Measurements from ENCODE around the gene GRPEL1. TPM values are rescaled to one million over a fixed set of nuclear protein-coding genes. Genes with fewer than 3 reads are reported as not detected.

Gene GRPEL1
- total and polyA plus RNA-seq, 2 of the 4 experiments (the other 2 are of a cell fraction) = 33.0 to 33.9 TPM

GRCh38 chr4:7043284-7044136 is 24.4 kb downstream of the GRPEL1 start, which contains the start of gene TADA2B:
Gene TADA2B, plus strand, starts transcription at chr4:7043372. Its CDS starts 208 bp downstream, at chr4:7043580.
- POLR2A ChIA-PET (ENCODE audit: unreplicated experiment) = interaction anchor here (0.6 to 0.7 kb wide), 2 partner anchors 9 to 47 kb away, joined by 4 read pairs; no protein-coding TSS in a partner anchor
- H3K56ac ChIP-seq (ENCODE audit: extremely low read depth, insufficient read depth, low read length) = peak within 1 kb of the TSS; percentile 25; the same call in 1 of the 2 replicates
- peak within 1 kb of the TSS; percentile 88 for H3K4ac ChIP-seq (ENCODE audit: low read depth, low read length)
- no peaks in the 10 kb centered on the region for H3K36me3 ChIP-seq (ENCODE audit: control insufficient read depth, insufficient read depth, low read length)
- H3K14ac ChIP-seq (replicated peaks; ENCODE audit: low read depth, low read length) = peak within 1 kb of the TSS; percentile 91
- peak within 1 kb of the TSS; percentile 74 for H2AK5ac ChIP-seq (ENCODE audit: low read depth, low read length)
- H3K23ac ChIP-seq (ENCODE audit: low read depth, low read length) = peak within 1 kb of the TSS; percentile 74
- peak; percentile 38 for DNase-seq
- H3K9ac ChIP-seq (ENCODE audit: low read depth, low read length) = peak within 1 kb of the TSS; percentile 87
- H3K4me2 ChIP-seq (ENCODE audit: low read depth, low read length) = peak within 1 kb of the TSS; percentile 99
- in situ Hi-C loops (cut with MboI; ENCODE audit: low sequenced_read_pairs) (no loop called here), dilution Hi-C loops (cut with HindIII; ENCODE audit: low sequenced_read_pairs, unreplicated experiment) (no loop called here), intact Hi-C loops (cut with micrococcal nuclease) (loop anchor here (5.0 kb wide), 1 partner anchor 56 kb away; no protein-coding TSS in a partner anchor)
- peak; percentile 28 for ATAC-seq (ENCODE audit: low read depth)
- no peaks in the 10 kb centered on the region for H3K9me3 ChIP-seq (ENCODE audit: control insufficient read depth, insufficient read depth, low read length)
- no peak within 1 kb of the TSS for H2BK15ac ChIP-seq (ENCODE audit: low read depth, low read length)
- peak within 1 kb of the TSS; percentile 74 to 90; a peak in 3 of 4 replicates for H4K8ac ChIP-seq (ENCODE audit: low read depth in 2 of 2, low read length in 2 of 2)
- 1% methylated on average over 54 of the region's 119 CpGs; no CpG with 5 or more reads in 1 of the 2 experiments for WGBS, 2 experiments (ENCODE audit: extremely low coverage in 2 of 2, insufficient read length in 1 of 2)
- peak within 1 kb of the TSS; percentile 69; the same call in 1 of the 2 replicates for H4K91ac ChIP-seq (ENCODE audit: insufficient read depth, low read depth, low read length)
- peak within 1 kb of the TSS; percentile 4; the same call in 1 of the 2 replicates for H3K18ac ChIP-seq (ENCODE audit: low read depth, low read length)
- H2BK120ac ChIP-seq (ENCODE audit: low read depth, low read length) = peak within 1 kb of the TSS; percentile 34; the same call in 1 of the 2 replicates
- peaks cover 20% of the 10 kb centered on the region for H3K9me1 ChIP-seq (ENCODE audit: insufficient read depth, low read length)
- BruUV-seq (replicated peaks) = no TSS peak
- no peak within 1 kb of the TSS for H2BK20ac ChIP-seq (ENCODE audit: low read depth, low read length)
- peaks cover 21% of the 10 kb centered on the region for H3K4me1 ChIP-seq (ENCODE audit: control insufficient read depth, insufficient read depth, low read length)
- H2AK9ac ChIP-seq (replicated peaks; ENCODE audit: low read depth, low read length, poor library complexity) = peak within 1 kb of the TSS; percentile 96
- CTCF ChIA-PET = interaction anchor here (0.9 to 1.6 kb wide), 6 partner anchors 13 to 72 kb away, joined by 3 to 4 read pairs (median 3); partner anchors contain the start of gene GRPEL1
- H3K27ac ChIP-seq (ENCODE audit: insufficient read depth, low read length) = peak within 1 kb of the TSS; percentile 74
- TF ChIP-seq RAD21 (IDR thresholded peaks at IDR 0.05; ENCODE audit: low read length) (peak; percentile 37), MAZ (IDR thresholded peaks at IDR 0.05; ENCODE audit: borderline replicate concordance, low read depth, low read length) (peak; percentile 19; the same call in 1 of the 2 replicates), MXI1 (IDR thresholded peaks at IDR 0.05; ENCODE audit: borderline replicate concordance, low read depth, low read length) (peak; percentile 22; the same call in 1 of the 2 replicates), ELK1 (IDR thresholded peaks at IDR 0.05; ENCODE audit: borderline replicate concordance, low read depth, low read length) (no peak)
- H2BK5ac ChIP-seq (ENCODE audit: low read depth, low read length, poor library complexity, severe bottlenecking) = peak within 1 kb of the TSS; percentile 79
- H3K4me3 ChIP-seq (ENCODE audit: insufficient read depth, low read depth, low read length) = peak within 1 kb of the TSS; percentile 79
- no peaks in the 10 kb centered on the region for H3K27me3 ChIP-seq (ENCODE audit: control insufficient read depth, insufficient read depth, low read length)
- H3K79me1 ChIP-seq (ENCODE audit: low read depth in 1 of 2, low read length in 2 of 2) = peaks cover 22 to 62% of the 10 kb centered on the region in 2 experiments
- H4K5ac ChIP-seq (ENCODE audit: low read depth, low read length) = peak within 1 kb of the TSS; percentile 28
- H2AFZ ChIP-seq (replicated peaks; ENCODE audit: low read length, poor library complexity) = peak within 1 kb of the TSS; percentile 99
- H4K20me1 ChIP-seq (ENCODE audit: insufficient read depth, low read length) = peaks cover 47% of the 10 kb centered on the region

Data from IMR-90 (cell line).